GM23248 (cell line): ENCODE measurements around the gene TMEM191C.
"Not testable (repeated sequence)": the region's sequence is repeated elsewhere in the genome, so short reads cannot be mapped to it uniquely, and the experiment has no call there.

Experiments
- EZH2 ChIP-seq: fragments of 200-600 bp; sonication (generic); IDR thresholded peaks from 2 replicates; pipeline ENCODE4 v1.6.1; 2018; ENCODE audit warnings: antibody characterized with exemption, mild to moderate bottlenecking; ENCODE audit not compliant: insufficient read depth, poor library complexity, severe bottlenecking
- EZH2phosphoT487 ChIP-seq: fragments of 200-600 bp; sonication (generic); IDR thresholded peaks from 2 replicates; pipeline ENCODE4 v1.6.1; 2018; ENCODE audit warnings: antibody characterized with exemption, moderate library complexity, mild to moderate bottlenecking, low read depth; ENCODE audit not compliant: insufficient read depth

DNA sequence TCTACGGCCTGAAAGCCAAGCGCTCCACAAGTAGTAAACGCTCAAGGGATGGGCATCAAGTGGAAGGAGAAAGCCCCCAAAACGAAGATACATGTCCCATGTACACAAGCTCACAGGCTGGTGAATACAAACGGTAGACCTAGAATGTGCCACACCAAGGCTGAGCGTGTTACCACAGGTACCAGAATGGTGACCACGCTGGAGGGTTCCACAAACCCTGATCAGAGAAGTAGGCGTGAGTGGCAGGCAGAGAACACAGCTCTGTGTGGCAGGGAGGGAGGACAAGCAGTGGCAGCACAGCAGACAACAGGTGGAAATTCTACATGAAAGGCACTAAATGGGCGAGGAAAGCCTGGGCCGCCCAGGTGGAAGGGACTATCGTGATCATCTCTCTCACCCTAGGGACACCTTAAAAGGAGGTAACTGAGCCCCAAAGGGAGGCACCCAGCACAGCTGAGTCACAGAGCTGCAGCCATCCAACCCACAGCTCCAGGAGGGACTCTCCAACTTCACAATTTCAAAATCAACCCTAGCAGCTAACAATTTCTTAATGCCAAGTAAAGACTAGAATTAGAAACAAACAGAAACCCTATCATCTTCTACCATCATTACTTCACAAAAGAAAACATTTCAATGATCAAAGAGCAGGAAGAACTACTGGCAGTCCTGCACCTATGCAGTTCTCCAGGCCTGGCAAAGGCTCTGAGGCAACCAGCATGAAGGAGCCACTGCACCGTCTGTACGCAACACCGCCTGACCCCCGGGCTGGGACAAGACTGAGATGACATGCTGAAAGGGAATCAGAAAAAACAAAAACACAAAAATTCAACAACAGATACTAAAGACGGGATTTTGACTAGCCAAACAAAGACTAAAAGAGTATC is 32.7 kb downstream of the TMEM191C start:
- not testable (repeated sequence) for TF ChIP-seq EZH2, EZH2phosphoT487
